HCT116 (cell line): ENCODE data around the gene POLR2A.

Experiments used
- CTCF ChIP-seq, 3 experiments: fragments of 200-600 bp in 1 of 3; sonication (generic) in 1 of 3; IDR thresholded peaks in 2 of 3; conservative IDR thresholded peaks in 1 of 3; 2 replicates each; pipeline ENCODE4 v1.5.1; 2012 to 2017; ENCODE audit warnings: low read depth in 2 of 3, low read length in 2 of 3, antibody characterized with exemption in 1 of 3, borderline replicate concordance in 1 of 3, control low read depth in 1 of 3, mild to moderate bottlenecking in 1 of 3, mixed read lengths in 1 of 3, mixed run types in 1 of 3, moderate library complexity in 1 of 3; ENCODE audit not compliant: insufficient read depth in 1 of 3
- EZH2 ChIP-seq: fragments of 200-600 bp; sonication (generic); IDR thresholded peaks from 2 replicates; pipeline ENCODE4 v1.6.1; 2017; ENCODE audit warnings: antibody characterized with exemption, mixed run types
- POLR2A ChIP-seq: IDR thresholded peaks from 2 replicates; pipeline ENCODE4 v1.7.0; 2011; ENCODE audit warnings: borderline replicate concordance; ENCODE audit not compliant: insufficient read depth, insufficient read length; ENCODE audit errors: extremely low read depth
- POLR2AphosphoS5 ChIP-seq: IDR thresholded peaks from 2 replicates; pipeline ENCODE4 v1.6.1; 2011; ENCODE audit warnings: mild to moderate bottlenecking, low read depth, low read length, moderate library complexity
- SIN3A ChIP-seq: IDR thresholded peaks from 2 replicates; pipeline ENCODE4 v1.6.1; 2012; ENCODE audit warnings: low read depth
- ZNF274 ChIP-seq: fragments of 200-500 bp; sonication (Bioruptor generic); IDR thresholded peaks from 2 replicates; pipeline ENCODE4 v1.6.1; 2014; ENCODE audit warnings: mild to moderate bottlenecking, low read depth, low read length, inconsistent platforms
- TF ChIP-seq, protein P1 (sequence below): IDR thresholded peaks from 2 replicates; pipeline ENCODE4 v1.6.1; 2012

DNA sequence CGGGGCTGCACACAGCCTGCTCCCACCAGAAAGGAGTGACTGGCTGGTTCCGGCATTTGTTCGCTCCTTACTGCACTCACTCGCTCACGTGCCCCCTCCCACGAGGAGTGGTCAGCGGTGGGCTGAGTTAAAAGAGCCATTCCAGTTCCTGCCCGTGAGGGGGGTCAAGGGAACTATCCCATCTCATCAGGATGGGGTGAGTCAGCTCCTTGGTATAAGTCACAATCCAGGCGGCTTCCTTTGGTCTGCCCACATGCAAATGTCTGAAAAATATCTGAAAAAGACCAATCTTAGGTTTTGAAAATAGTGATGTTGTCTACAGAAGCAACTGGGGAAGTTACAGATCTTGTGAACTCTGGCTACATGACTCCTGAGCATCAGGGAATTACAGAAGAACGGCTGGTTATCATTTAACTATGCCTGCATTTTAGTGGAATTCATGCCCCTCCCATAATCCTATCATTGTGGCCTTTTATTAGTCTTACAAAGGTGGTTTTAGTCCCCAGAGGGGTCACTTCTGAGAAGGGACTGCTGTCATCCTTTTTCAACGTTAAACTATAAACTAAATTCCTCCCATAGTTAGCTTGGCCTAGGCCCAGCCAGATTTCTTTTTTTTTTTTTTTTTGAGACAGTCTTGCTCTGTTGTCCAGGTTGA, 54.9 kb downstream of the POLR2A start:
- TF ChIP-seq ZNF274 (no peak), POLR2A (no peak), POLR2AphosphoS5 (no peak), CTCF (IDR thresholded peaks at IDR 0.05 in 2 of 3, conservative IDR thresholded peaks at IDR 0.05 in 1 of 3; ENCODE audit: borderline replicate concordance in 1 of 3, insufficient read depth in 1 of 3, low read depth in 2 of 3, low read length in 2 of 3) (no peak), EZH2 (no peak), SIN3A (no peak)
- TF ChIP-seq, protein P1, sequence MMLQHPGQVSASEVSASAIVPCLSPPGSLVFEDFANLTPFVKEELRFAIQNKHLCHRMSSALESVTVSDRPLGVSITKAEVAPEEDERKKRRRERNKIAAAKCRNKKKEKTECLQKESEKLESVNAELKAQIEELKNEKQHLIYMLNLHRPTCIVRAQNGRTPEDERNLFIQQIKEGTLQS = no peak
